NK-92 treated with Interleukin-12 subunit alpha and Interleukin-12 subunit beta, amount 100 ng/mL, for 24 hours (cell line): ENCODE measurements around the gene HMGB4.

Source experiments
- DNase-seq: peaks from one replicate; lab custom pipeline; 2025; lab: John Stamatoyannopoulos, UW

Gene HMGB4

DNA sequence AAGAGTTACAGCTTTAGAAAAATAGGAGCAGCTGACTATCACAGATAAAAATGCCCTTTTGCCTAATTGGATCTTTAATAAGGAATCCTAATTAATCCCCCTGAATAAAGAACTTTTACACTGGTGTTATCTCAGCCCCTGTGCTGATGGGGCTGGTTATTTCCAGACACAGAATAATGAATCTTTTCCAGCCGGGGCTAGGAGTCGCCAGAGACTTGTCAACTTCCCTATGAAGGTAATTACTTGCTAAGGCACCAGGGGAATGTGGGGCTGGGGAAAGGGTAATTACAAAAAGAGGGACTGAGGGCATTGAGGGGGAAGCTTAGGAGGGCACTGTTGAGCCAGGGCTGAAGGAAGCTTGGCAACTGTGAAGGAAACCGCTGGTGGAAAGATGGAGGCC, 34.5 kb downstream of the HMGB4 start:
- no peak for DNase-seq

DNA sequence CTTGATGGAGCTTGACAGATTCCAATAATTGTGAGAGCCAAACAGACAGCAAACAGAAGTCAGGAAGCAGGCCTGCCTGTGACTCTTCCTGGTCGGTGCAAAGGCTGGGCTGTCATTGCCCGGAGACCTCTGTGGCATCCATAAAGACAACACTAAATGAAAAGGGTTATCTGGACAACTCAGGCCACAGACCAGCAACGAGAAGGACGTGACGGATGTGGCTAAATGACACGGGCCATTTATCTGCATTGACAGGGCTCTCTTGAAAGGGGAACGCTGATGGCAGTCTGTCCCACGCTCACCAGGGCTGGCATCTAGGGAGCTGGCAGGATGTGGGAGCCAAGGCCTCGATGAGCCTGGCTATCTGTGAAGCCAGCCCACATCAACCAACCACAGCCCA, 35.0 kb downstream of the HMGB4 start:
- no peak for DNase-seq

DNA sequence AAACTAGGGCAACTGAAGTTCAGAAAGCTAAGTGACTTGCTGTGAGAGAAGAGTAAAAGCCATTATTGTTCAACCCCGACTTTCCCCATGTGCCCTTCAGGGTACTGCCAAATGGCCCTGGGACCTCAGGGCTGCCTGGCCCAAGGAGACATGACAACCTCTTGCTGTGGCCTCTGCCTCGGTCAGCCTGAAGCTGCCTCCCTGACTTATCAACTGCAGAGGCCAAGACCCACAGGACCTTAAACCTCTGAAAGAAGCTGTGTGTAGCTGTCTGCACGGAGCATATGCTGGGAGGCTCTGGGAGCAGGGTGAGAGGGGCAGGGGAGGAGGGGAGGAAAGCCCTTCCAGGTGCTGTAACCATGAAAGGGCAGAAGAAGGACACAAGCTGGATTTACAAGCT, 35.9 kb downstream of the HMGB4 start:
- DNase-seq, result no peak

DNA sequence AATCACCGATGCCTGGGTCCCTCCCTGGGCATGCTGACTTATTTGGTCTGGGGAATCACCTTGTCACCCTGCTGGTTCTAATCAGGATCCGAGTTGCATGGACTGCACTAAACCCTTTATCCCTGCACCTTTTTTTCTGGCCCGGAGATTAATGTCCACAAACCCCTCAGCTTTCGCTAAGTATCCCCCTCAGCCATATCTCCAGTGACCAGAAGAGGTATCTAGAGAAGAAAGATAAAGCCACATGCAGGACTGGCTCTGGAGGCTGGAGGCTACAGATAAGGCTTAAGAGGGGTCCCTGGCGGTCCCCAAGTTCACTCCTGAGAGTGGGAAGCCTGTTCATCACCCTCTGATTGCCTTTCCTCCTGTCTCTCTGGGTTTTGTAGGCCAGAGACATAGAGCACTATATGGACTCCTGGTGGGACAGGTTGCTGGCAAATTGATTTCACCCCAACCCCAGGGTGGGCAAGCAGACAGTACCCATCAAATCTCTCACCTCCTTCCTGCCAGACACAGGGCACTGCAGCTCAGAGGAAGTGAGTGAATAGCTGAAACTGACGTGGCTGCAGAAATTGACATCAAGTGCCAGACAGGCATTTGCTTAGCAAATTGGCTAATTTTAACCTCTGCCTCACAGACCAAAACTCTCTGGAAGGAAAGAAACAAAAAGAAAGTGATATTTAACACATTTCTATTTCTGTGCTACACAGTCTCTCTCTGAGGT, 38.8 kb downstream of the HMGB4 start:
- peak; percentile 11 for DNase-seq

DNA sequence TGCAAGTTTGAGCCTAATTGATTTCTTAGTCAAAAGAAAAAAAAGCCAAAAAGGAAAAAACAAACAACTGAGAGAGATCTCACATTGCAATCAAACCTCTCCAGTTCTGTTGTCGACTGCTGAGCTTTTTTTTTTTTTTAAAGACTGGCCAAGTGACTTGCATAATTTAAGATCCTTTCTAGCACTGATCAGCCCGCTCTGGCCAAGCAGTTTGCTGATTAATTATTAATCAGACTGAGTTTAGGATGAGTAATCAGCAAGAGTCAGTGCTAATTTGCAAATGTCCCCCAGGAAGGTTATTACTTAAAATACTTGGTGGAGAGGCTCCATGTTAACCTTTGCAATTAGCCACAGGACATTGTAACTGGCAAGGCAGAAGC, 39.3 kb downstream of the HMGB4 start:
- no peak for DNase-seq

DNA sequence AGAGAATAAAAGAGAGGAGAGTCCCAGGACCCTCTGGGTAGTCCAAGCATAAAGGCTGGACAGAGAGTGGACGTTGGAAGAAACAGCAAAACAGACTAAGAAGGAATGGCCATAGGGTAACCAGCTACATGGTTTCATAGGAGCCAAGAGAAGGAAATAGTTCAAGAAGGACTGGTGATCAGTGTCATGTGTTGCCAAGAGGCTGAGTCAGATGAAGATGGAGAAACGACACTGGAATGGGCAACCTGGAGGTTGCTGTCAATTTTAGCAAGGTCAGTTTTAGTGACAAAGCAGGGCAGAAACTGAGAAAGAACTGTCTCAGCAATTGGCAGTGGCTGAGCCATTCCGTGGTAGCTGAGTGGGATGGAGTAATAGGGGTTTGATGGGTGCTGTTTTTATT, 41.4 kb downstream of the HMGB4 start:
- no peak for DNase-seq

DNA sequence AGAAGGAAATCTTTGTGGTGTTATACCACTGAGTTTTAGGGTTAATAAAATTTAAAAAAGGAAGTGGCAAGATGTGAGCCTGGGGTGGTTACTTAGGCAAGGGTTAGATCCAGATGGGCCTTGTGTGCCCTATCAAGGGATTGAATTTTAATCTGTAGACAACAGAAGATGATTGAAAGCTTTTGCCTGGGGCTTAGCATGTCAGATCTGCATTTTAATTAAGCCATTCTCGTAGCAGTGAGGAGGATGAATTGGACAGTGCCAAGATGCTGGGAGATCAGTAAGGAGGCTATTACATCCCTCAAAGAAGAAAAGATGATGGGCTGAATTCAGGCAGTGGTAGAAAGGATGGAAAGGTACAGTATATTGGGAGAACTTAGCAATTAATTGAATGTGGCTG, 42.3 kb downstream of the HMGB4 start:
- no peak for DNase-seq

DNA sequence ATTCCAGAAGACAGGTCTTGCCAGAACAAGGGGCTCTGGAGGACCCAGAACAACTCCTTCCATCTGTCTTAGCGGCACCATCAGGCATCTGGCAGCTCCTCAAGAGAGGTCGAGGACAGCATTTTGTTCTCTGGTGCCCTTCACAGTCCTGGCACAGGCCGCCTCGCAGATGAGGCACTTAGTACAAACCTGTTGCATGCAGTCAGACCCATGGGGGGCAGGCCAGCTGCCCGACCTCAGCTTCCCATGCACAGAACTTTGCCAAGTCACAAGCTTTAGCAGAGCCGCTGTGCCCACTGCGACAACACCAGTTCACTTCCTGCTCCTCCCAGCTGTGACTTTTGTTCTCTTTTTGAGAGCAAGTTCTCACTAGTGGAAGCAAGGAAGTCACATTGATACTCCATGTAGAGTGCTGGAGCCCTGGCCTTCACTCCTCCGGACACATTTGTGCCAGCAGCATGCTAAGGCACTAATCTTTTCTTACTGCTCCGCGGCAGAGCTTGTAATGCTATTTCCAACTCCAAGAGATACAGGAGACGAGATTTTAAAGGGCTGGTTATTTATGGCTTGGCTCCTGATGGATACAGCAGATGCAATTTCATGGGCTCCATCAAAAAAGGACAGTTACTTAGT, 44.6 kb downstream of the HMGB4 start:
- no peak for DNase-seq
